ENCODE results near the gene IRF2BP1. TPM values are rescaled to one million over a fixed set of nuclear protein-coding genes. Genes with fewer than 3 reads are reported as not detected.

Gene IRF2BP1
- total RNA-seq, 1 experiment from 2014 or later, result 29.7 TPM

DNA sequence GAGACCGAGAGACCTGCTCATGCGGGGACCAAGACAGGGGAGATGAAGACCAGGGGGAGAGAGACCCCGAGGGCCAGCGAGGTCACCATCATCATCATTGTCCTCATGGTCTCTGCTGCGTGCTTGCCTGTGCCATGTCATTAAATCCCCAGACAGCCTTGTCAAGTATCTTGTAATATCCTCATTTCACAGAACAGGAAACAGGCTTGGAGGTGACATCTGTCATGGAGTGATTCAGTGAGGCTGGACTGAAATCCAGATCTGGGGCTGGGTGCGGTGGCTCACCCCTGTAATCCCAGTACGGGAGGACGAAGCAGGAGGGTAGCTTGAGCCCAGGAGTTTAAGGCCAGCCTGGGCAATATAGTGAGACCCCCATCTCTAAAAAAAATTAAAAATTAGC lies 34.5 kb upstream of the IRF2BP1 start:
- Histone ChIP-seq H3K36me3 (ENCODE audit: insufficient read depth, low read length, poor library complexity, severe bottlenecking) (no peaks in the 10 kb centered on the region), H3K27me3 (replicated peaks; ENCODE audit: insufficient read depth, low read depth, low read length, poor library complexity) (peaks cover 24% of the 10 kb centered on the region), H3K4me1 (ENCODE audit: insufficient read depth, low read length, poor library complexity, severe bottlenecking) (no peaks in the 10 kb centered on the region), H3K27ac (ENCODE audit: low read depth, low read length, poor library complexity, severe bottlenecking) (no peak overlapping the region), H3K4me3 (ENCODE audit: low read depth, low read length, poor library complexity, severe bottlenecking) (no peak overlapping the region), H3K9me3 (ENCODE audit: low read depth, low read length, poor library complexity, severe bottlenecking) (no peaks in the 10 kb centered on the region)
- intact Hi-C loops (cut with micrococcal nuclease; ENCODE audit: unreplicated experiment), result no loop called here
- POLR2A ChIA-PET (ENCODE audit: low non-redundant PET), result interaction anchor here (0.6 kb wide), 1 partner anchor 121 kb away, joined by 4 read pairs; no protein-coding TSS in a partner anchor
- CTCF ChIA-PET, result interaction anchor here (0.6 kb wide), 1 partner anchor 18 kb away, joined by 4 read pairs; the partner anchor contains the start of gene MYPOP
- no peak for DNase-seq (ENCODE audit: low spot score)
- TF ChIP-seq, protein P1, sequence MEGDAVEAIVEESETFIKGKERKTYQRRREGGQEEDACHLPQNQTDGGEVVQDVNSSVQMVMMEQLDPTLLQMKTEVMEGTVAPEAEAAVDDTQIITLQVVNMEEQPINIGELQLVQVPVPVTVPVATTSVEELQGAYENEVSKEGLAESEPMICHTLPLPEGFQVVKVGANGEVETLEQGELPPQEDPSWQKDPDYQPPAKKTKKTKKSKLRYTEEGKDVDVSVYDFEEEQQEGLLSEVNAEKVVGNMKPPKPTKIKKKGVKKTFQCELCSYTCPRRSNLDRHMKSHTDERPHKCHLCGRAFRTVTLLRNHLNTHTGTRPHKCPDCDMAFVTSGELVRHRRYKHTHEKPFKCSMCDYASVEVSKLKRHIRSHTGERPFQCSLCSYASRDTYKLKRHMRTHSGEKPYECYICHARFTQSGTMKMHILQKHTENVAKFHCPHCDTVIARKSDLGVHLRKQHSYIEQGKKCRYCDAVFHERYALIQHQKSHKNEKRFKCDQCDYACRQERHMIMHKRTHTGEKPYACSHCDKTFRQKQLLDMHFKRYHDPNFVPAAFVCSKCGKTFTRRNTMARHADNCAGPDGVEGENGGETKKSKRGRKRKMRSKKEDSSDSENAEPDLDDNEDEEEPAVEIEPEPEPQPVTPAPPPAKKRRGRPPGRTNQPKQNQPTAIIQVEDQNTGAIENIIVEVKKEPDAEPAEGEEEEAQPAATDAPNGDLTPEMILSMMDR (conservative IDR thresholded peaks at IDR 0.05; ENCODE audit: low read depth, low read length), result no peak
- no peak for TF ChIP-seq EZH2 (IDR thresholded peaks at IDR 0.05; ENCODE audit: borderline replicate concordance, low read depth, low read length, poor library complexity, severe bottlenecking)
- no TSS peak for BruUV-seq (replicated peaks)

DNA sequence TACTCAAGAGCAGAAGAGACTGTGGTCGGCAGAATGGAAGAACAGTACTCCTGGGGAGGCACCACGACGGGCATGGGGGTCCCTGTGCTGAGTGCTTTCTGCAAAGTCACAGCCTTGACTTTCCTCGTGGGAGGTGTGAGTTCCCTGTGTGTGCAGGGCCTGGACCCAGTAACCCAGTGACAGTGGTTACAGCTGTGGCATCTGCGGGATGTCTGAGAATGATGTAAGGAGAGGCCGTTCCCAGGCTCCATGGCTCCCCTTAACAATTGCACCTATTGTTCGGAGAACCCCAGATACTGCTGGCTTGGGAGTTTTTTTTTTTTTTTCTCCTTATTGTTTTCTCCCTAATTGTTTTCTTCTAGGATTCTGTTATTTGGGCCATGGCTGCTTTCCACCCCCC lies 33.7 kb upstream of the IRF2BP1 start:
- DNase-seq (ENCODE audit: low spot score), result no peak
- Histone ChIP-seq H3K4me1 (ENCODE audit: insufficient read depth, low read length, poor library complexity, severe bottlenecking) (no peaks in the 10 kb centered on the region), H3K27me3 (replicated peaks; ENCODE audit: insufficient read depth, low read depth, low read length, poor library complexity) (peaks cover 24% of the 10 kb centered on the region), H3K27ac (ENCODE audit: low read depth, low read length, poor library complexity, severe bottlenecking) (no peak overlapping the region), H3K4me3 (ENCODE audit: low read depth, low read length, poor library complexity, severe bottlenecking) (no peak overlapping the region), H3K9me3 (ENCODE audit: low read depth, low read length, poor library complexity, severe bottlenecking) (no peaks in the 10 kb centered on the region), H3K36me3 (ENCODE audit: insufficient read depth, low read length, poor library complexity, severe bottlenecking) (no peaks in the 10 kb centered on the region)
- no peak for TF ChIP-seq EZH2 (IDR thresholded peaks at IDR 0.05; ENCODE audit: borderline replicate concordance, low read depth, low read length, poor library complexity, severe bottlenecking)
- TF ChIP-seq, protein P1 (conservative IDR thresholded peaks at IDR 0.05; ENCODE audit: low read depth, low read length), result no peak
- ChIA-PET POLR2A (ENCODE audit: low non-redundant PET) (no interaction called here), CTCF (no interaction called here)
- BruUV-seq (replicated peaks), result no TSS peak
- intact Hi-C loops (cut with micrococcal nuclease; ENCODE audit: unreplicated experiment), result no loop called here

DNA sequence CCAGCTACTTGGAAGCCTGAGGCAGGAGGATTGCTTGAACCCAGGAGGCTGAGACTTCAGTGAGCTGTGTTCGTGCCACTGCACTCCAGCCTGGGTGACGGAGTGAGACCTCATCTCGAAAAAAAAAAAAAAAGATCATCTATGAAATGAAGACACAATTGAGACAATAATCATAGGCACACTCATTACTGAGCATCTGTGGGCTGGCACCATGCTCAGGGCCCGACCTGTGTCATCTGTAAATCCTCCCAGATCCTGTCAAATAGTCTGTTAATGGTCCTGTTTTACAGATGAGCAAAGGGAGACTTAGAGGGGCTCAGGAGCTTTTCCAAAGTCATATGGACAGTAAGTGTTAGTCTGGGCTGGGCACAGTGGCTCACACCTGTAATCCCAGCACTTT lies 32.8 kb upstream of the IRF2BP1 start:
- BruUV-seq (replicated peaks), result no TSS peak
- Histone ChIP-seq H3K27me3 (replicated peaks; ENCODE audit: insufficient read depth, low read depth, low read length, poor library complexity) (peaks cover 24% of the 10 kb centered on the region), H3K27ac (ENCODE audit: low read depth, low read length, poor library complexity, severe bottlenecking) (no peak overlapping the region), H3K4me3 (ENCODE audit: low read depth, low read length, poor library complexity, severe bottlenecking) (no peak overlapping the region), H3K9me3 (ENCODE audit: low read depth, low read length, poor library complexity, severe bottlenecking) (no peaks in the 10 kb centered on the region), H3K4me1 (ENCODE audit: insufficient read depth, low read length, poor library complexity, severe bottlenecking) (no peaks in the 10 kb centered on the region), H3K36me3 (ENCODE audit: insufficient read depth, low read length, poor library complexity, severe bottlenecking) (no peaks in the 10 kb centered on the region)
- CTCF ChIA-PET, result interaction anchor here (0.6 kb wide), 1 partner anchor 226 kb away, joined by 5 read pairs; the partner anchor contains the start of gene QPCTL
- POLR2A ChIA-PET (ENCODE audit: low non-redundant PET), result no interaction called here
- no peak for TF ChIP-seq EZH2 (IDR thresholded peaks at IDR 0.05; ENCODE audit: borderline replicate concordance, low read depth, low read length, poor library complexity, severe bottlenecking)
- TF ChIP-seq, protein P1 (conservative IDR thresholded peaks at IDR 0.05; ENCODE audit: low read depth, low read length), result no peak
- DNase-seq (ENCODE audit: low spot score), result no peak
- intact Hi-C loops (cut with micrococcal nuclease; ENCODE audit: unreplicated experiment), result no loop called here
